Fibroblast of the conjunctiva (primary cell): ENCODE measurements around the gene CTSA.

Experiments
- DNase-seq: peaks from one replicate; pipeline ENCODE4 v3.0.0-alpha.2; 2010; ENCODE audit warnings: low read depth

Gene CTSA

DNA sequence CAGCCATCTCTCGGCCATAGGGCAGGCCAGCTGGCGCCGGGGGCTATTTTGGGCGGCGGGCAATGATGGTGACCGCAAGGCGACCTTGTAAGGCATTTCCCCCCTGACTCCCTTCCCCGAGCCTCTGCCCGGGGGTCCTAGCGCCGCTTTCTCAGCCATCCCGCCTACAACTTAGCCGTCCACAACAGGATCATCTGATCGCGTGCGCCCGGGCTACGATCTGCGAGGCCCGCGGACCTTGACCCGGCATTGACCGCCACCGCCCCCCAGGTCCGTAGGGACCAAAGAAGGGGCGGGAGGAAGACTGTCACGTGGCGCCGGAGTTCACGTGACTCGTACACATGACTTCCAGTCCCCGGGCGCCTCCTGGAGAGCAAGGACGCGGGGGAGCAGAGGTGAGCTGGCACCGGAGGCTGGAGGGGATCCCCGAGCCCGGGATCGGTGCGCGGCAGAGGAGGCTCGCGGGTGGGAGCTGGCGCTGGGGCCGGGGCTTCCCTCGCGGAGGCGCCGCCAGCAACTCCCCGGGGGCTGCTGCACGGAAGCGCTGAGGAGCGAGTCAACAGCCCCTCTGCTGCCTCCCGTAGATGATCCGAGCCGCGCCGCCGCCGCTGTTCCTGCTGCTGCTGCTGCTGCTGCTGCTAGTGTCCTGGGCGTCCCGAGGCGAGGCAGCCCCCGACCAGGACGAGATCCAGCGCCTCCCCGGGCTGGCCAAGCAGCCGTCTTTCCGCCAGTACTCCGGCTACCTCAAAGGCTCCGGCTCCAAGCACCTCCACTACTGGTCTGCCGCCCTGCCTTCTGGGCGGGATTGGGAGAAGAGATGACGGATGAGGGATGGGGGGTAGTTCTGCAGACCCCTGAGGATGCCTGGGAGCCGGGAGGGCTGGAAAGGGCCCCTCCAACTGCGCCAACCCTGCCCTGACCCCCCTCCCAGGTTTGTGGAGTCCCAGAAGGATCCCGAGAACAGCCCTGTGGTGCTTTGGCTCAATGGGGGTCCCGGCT, at the start of gene CTSA, which contains the start of gene NEURL2:
Gene CTSA (plus strand): TSS at position 351 of the 999 bp plus-strand sequence. CDS start 234 bp downstream, at position 585.
Gene NEURL2 (minus strand): TSS at position 224 of the 999 bp plus-strand sequence. CDS start 217 bp downstream, at position 7.
- peak; percentile 85 for DNase-seq

DNA sequence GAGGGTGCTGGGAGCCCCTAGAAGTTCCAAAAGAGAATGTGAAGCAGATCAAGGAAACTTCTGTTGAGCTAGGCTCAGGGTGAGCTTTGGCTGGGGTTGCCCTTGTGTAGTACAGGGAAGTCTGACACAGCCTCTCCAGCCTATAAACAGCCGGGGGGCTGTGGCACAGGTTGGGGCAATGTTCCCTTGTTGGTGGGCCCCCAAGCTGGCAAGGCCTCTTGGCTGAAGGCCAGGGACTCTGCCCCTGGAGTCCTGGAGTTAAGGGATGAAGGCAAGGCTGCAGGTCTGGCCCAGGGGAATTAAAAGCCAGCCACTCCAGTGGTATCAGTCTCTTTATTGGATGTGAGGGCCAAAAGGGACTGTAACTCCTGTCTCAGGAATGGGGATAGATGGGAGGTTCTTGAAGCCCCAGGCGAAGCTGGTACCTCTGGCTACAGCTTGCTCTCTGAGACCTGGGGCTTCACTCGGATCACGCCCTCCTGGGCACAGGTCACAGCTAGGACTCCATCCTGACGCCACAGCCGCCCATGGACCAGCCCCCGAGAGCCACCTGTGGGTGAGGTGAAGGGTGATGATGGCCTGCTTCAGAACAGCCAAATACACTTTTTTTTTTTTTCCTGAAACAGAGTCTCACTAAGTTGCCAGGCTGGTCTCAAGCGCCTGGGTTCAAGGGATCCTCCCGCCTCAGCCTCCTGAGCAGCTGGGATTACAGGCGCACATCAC, 49.6 kb upstream of the CTSA start:
- DNase-seq: no peak

DNA sequence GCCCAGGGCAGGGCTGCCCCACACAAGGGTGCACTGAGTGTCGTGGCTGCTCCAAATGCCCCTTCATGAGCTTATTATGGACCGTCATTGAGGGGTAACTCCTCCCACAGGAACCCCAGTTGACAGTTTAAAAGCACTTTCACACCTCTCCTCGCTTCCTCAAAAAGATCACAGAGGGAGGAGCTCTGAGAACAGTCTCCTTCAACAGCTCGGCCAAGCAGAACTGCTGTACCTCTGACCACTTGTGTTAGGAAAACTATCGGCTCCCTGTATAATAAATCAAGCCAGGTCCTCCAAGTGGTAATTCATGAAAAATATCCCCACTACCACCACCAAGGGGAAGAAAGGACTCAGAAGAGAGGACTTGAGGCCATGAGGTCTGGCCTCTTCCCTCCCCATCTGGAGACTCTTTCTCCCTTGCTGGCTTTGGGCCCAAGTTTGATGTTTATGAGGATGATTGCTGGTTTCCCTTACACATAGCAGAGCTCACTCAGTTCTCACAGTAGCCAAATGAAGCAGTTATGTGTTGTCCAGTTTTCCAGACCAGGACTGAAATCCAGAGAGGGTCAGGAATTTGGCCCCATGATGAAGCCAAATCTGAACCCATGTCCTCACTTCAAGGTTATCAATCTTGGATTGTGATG, 48.8 kb upstream of the CTSA start:
- DNase-seq: no peak

DNA sequence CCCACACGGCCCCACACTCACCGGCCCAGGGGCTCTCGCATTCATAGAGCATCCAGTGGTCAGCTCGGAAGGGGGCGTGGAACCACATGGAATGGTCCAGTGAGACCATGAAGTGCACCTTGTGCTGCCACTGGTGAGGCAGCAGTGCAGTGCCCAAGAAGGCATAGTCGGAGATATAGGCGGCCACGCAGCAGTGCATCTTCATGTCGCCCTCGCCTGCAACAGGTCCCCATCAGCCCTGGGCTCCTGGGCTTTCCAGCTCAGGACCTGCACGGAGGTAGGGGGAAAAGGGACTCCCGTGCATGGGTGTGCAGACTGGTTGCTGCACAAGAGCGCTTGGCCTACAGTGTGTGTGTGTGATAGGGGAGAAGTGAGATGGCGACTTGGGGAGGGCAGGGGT, 47.6 kb upstream of the CTSA start:
- DNase-seq: no peak

DNA sequence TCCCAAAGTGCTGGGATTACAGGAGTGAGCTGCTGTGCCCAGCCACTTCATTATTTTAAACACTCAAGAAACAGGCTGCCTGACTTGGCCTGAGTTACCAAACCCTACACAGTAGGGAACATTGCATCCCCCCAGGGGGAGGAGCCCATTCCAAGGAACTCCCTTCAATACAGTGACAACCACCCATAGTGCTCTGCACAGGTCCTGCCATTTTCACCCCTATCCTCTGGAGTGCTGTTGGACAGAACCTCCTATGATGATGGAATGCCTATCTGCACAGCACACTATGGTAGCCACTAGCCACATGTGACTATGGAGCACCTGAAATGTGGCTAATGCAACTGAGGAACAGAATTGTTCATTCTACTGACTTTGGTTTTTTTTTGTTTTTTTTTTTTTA, 45.7 kb upstream of the CTSA start:
- DNase-seq: no peak

DNA sequence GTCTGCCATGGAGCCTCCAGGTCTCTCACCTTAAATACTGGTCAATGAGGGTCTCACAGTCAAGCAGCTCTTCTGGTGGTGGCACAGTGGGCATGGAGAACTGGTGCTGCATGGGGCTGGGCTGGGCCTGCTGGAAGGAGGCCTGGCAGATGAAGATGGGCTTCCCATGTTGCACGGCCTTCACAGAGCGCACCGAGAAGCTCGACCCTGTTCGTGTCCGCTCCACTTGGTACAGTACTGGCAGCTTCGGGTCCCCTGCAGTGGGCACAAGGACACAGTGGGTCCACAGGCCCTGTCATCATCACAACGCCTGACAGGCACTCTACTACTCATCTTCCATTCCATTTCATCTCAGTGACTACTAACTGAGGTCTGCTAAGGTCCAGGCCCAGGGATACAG, 42.7 kb upstream of the CTSA start:
- no peak for DNase-seq

DNA sequence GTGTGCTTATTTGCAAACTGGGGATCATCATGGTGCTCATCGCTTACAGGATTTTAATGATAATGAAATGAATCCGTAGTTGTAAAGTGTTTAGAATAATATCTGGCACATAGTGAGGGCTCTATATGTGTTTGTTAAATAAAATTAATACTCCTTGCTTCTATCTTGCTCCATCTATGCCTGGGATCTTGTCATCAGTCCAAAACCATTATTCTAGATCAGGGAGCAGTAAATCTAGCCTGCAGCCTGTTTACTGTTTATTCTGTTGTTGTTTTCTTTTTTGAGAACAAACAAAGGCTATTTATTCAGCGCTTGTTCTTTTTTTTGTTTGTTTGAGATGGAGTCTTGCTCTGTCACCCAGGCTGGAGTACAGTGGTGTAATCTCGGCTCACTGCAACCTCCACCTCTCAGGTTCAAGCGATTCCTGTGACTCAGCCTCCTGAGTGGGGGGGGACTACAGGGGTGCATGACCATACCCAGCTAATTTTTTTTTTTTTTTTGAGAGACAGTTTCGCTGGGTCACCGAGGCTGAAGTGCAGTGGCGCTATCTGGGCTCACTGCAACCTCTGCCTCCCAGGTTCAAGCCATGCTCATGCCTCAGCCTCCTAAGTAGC, 42.1 kb upstream of the CTSA start:
- DNase-seq: no peak

DNA sequence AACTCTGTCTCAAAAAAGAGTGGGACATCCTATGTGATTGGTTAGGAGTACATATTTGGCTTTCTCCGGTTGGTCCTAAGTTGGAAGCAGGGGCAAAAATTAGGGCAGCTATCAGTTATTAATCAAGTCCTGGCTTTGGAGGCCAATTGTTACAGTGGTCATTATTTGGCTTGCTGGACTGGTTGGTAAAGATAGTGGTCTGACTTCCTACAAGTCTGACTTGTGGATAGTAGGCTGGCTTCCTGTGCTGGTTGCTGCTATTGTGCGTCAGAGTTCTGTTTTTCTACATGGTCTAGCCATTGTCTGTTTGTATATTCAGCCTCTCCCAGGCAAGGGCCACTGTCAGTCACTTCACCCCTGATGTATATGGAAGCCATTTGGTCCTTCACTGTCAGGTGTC, 40.9 kb upstream of the CTSA start:
- DNase-seq: no peak

DNA sequence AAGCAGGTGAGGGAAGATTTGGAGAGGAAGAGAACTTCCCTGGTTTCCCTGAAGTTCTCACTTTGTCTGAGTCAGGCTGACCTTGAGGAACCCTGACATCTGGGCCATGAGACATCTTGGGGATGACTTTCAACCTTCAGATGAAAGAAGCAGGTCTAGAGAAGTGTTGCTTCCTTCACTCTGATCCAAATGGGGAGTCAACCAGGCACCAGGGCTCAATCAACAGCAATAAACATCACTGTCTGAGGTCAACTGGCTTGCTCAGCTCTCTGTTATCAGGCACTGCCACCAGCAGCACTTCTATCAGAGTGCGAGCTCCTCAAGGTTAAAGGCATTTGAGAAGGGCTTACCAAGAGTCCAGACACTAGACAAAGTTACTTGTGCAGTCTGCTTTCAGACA, 40.2 kb upstream of the CTSA start:
- no peak for DNase-seq

DNA sequence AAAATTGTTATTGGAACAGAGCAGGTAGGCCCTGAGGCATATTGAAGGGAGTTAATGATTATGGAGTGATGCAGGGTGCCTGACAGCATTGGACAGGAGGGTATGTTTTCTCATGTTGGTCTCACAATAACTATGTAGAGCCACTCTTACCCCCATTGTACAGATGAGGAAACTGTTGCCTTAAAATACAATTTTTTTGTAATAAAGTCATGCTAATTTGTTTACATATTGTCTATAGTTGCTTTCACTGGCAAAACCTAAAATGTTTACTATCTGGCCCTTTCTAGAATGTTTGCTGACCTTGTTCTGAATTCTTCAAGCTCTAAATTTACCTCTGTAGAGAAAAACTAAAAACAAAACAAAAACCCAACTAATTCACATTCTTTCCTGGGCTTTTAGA, 39.6 kb upstream of the CTSA start:
- no peak for DNase-seq

DNA sequence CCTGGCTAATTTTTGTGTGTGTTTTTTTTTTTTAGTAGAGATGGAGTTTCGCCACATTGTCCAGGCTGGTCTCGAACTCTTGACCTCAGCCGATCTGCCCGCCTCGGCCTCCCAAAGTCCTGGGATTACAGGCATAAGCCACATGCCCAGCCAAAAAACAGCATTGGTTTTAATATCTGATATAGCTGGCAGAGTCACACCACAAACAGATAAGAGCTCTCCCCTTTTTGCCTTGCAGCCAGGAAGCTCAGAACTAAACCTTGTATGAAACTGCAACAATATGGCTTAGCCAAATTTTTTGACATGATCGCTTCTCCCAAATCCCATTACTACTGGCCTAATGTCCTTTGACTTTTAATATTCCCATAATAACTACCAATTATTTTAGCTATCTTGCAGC, 38.8 kb upstream of the CTSA start:
- no peak for DNase-seq

DNA sequence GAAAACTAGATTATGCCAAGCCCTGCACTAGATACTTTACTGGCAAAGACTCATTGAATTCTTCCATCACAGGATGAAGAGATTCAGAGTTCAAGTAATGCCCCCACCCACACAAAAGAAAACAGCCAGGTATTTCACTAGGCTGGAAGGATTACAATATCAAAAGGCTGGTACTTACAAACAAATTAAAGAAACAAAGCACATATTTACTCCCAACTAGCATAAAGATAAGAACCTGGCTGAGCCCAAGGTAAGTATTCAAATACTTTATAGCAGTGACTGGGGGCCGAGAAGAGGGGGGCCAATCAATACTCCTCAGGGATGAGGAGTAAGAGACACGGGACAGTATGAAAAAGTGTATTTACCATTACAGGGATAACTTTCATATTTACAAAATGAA, 37.7 kb upstream of the CTSA start:
- no peak for DNase-seq

DNA sequence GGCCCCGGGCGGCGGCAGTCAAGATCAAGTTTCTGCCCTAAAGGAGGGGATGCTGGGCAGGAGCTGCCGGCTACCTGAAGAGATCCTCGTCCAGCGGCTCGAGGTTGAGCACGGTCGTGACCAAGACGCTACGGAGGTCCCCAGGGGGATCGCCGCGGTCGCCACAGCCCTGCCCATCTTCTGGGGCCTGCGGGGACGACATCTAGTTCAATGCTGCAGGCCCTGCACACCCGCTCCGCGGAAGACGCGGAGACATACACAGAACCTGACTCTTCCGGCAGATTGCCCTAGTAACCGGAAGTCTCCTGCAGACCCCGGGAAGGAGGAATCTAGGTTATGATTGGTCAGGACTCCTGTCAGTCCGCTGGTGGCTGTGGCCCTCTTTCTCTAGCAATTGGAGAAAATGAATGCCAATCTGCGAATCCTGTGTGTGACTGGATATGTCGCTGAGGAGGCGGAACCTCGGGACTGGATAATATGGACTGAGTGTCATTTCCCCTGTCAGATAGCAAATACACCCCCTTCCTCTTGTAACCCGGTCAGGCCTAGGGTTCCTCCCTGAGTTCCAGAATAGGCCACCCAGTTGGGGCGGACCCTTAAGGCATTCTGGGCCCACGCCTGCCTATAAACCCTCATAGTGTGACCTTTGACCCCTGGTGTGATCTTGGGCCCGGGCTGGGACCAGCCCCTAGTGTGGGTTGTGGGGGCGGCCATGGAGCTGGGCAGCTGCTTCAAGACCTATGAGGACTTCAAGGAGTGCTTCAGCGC, 33.8 kb upstream of the CTSA start, which contains the start of the genes ACOT8 and ZSWIM3:
Gene ACOT8 (minus strand): TSS at position 279 of the 768 bp plus-strand sequence. CDS start 77 bp downstream, at position 202.
Gene ZSWIM3 (plus strand): TSS at position 501 of the 768 bp plus-strand sequence. CDS start 212 bp downstream, at position 713.
- DNase-seq: peak; percentile 100

DNA sequence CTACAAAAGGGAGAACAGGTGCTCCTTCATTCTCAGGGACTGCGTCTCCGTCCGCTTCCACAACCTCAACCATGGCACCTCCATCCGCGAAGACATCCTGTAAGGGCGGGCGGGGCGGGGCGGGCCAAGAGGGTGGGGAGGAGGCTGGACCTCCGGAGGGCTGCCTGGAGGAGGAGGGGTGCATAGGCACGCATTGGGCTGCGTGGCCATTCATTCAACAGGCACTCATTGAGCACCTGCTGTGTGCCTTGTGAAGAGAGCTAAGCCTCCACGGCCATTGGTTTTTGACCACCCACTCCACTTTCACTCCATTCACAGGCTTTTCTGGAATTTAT, 33.3 kb upstream of the CTSA start:
- DNase-seq: no peak

DNA sequence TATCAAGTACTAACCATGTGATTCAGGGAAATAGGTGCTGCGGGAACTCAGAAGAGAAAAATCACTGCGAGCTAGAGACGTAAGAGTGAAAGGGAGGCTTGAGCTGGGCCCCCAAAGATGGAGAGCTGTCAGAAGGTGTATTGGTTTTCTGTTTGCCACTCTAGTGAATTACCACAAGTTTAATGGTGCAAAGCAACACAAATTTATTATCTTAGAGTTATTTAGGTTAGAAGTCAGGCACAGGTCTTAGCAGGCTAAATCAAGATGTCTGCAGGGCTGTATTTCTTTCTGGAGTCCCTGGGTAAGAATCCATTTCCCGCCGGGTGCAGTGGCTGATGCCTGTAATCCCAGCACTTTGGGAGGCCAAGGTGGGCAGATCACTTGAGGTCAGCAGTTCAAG, 31.2 kb upstream of the CTSA start:
- DNase-seq: no peak

DNA sequence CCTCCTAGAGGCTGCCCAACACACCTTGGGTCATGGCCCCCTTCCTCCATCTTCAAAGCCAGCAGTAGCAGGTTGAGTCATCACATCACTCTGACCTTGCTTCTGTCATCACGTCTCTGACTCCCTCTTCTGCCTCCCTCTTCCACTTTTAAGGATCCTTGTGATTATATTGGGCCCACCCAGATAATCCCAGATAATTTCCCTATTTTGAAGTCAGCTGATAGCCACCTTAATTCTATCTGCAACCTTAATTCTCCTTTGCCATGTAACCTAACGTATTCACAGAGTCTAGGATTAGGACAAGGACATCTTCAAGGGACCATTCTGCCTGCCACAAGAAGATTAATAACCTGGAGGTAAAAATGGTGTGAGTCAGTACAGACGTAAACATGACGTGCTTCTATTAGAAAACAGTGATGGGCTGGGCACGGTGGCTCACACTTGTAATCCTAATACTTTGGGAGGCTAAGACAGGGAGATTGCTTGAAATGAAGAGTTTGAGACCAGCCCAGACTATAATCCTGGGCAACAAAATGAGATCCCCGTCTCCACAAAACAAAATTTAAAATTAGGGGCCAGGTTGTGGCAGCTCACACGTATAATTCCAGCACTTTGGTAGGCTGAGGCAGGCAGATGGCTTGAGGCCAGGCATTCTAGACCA, 30.4 kb upstream of the CTSA start:
- no peak for DNase-seq

DNA sequence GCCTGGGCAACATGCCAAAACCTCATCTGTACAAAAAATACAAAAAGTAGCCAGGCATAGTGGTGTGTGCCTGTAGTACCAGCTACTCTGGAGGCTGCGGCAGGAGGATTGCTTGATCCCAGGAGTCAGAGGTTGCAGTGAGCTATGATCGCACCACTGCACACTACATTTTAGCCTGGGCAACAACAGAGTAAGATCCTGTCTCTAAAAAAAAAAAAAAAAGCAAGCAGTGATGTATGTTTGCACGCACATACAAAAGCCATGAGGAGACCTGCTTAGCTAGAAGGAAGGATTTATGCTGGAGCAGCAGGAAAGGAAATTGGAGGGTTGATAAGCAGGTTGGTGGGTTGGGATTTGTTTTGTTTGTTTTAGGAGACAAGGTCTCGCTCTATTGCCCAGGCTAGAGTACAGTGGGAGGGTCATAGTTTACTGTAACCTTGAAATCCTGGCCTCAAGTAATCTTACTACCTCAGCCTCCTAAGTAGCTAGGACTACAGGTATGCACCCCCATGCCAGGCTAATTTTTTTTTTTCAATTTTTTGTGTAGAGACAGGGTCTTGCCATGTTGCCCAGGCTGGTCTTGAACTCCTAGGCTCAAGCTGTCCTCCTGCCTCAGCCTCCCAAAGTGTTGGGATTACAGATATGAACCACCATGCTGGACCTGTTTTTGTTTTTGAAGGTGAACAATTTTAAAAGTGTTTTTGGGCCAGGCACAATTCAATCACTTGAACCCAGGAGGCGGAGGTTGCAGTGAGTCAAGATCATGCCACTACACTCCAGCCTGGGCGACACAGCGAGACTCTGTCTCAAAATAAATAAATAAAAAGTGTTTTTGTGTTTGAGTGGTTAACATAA, 29.7 kb upstream of the CTSA start:
- DNase-seq: no peak

DNA sequence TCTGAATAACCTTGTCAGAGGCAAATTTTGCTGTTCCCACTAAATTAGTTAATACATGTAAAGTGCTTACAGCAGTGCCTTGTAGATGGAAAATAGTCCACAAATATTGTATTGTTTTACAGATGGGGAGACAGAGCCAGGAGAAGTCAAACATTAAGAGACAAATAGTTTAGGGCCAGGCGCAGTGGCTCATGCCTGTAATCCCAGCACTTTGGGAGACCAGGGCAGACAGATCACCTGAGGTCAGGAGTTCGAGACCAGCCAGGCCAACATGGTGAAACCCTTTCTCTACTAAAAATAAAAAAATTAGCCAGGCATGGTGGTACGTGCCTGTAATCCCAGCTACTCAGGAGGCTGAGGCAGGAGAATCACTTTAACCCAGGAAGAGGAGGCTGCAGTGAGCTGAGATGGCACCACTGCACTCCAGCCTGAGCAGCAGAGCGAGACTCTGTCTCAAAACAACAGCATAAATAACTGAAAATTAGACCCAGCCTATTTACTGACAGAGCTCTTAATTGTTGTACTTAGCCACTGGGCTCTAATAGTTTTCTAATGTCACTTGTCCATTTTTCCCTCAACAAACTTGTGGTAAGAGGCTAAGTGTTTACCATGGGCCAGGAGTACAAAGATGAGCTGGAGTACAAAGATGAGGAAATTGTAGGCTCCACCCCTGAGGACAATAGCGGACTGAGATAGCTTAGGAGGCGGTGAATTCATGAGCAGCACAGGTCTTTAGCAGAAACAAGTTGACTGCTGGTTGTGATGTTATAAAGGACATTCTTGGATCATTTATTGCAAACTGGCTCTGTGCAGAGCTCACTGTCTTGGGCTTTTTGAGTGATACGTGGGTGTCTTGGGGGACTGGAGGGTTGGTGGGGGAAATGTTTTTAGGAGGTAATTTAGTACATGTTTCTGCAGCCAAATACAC, 27.3 kb upstream of the CTSA start:
- DNase-seq: no peak

DNA sequence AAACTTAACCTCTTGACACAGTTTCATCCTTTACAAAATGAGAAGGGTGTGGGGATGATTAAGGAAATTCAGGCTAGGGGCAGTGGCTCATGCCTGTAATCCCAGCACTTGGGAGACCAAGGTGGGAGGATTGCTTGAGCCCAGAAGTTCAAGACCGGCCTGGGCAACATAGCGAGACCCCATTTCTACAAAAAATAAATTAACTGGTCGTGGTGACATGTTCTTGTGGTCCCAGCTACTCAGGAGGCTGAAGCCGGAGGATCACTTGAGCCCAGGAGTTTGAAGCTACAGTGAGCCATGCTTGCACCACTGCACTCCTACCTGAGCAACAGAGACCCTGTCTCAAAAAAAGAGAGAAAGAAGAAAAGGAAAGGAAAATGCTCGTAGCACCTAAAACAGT, 24.7 kb upstream of the CTSA start:
- DNase-seq: no peak
